Neural crest cell (in vitro differentiated cells): ENCODE results near the gene GPC6. TPM values are rescaled to one million over a fixed set of nuclear protein-coding genes. Genes with fewer than 3 reads are reported as not detected.

Source experiments
- DNase-seq: peaks from one replicate; pipeline ENCODE4 v3.0.0; 2021; ENCODE audit warnings: low read depth, mixed read lengths, low spot score
- H3K27ac Mint-ChIP-seq: one replicate; pipeline ENCODE4 v1.8.0; 2021; ENCODE audit warnings: mild to moderate bottlenecking, mixed read lengths; ENCODE audit not compliant: unreplicated experiment
- H3K27me3 Mint-ChIP-seq: 2 replicates; pipeline ENCODE4 v1.8.0; 2021; ENCODE audit warnings: low read depth, mild to moderate bottlenecking, mixed read lengths
- H3K36me3 Mint-ChIP-seq: 2 replicates; pipeline ENCODE4 v1.8.0; 2021; ENCODE audit warnings: low read depth, mild to moderate bottlenecking, mixed read lengths
- H3K4me1 Mint-ChIP-seq: 2 replicates; pipeline ENCODE4 v1.8.0; 2021; ENCODE audit warnings: mixed read lengths
- H3K4me3 Mint-ChIP-seq: one replicate; pipeline ENCODE4 v1.8.0; 2021; ENCODE audit warnings: mild to moderate bottlenecking, mixed read lengths
- H3K9me3 Mint-ChIP-seq: 2 replicates; pipeline ENCODE4 v1.8.0; 2021; ENCODE audit warnings: mixed read lengths
- total RNA-seq: library from RNA; stranded (reverse); gene quantifications from 2 replicates; pipeline ENCODE4 v1.2.1, GENCODE V29; 2021
- TF ChIP-seq, protein P1 (sequence below): fragments of 200-600 bp; sonication (generic); conservative IDR thresholded peaks from 2 replicates; pipeline ENCODE4 v1.5.0; 2021; ENCODE audit warnings: antibody characterized with exemption, mild to moderate bottlenecking

Gene GPC6
- total RNA-seq, 1 donor from 2014 or later: 13.4 TPM

DNA sequence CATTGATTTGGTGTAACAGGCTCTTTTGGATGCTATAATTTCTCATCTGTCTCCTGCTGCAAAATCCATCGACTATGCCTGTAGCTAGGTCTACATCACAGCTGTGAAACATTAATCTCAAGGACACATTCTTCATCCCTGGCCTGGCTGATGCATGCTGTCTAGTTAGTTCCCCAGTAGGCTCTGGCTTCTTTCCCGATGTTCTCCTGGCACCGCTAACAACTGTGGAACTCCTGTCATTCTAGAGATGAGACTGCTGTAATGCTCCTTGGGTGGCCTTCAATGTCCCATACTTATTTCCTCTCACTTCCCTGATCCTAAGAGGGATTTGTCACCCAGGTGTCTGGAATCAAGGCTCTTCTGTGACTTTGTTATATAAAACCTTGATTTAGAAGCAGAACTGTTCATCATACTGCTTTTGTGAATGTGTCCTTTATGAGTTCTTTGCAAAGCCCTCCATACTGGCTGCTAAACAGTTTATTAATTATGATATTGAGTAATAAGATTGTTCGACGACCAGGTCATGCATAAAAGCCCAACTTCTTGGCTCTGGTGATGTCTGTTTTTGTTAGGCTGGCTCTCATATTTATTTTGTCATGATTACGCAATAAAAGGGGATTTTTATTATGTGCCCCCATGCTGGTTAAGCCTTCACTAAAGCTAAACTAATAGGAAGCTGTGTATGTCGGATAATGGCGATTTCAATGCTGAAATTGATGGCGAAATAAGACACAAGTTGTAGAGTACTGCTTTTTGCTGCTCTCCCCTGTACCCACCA, 1025.4 kb downstream of the GPC6 start:
- TF ChIP-seq, protein P1, sequence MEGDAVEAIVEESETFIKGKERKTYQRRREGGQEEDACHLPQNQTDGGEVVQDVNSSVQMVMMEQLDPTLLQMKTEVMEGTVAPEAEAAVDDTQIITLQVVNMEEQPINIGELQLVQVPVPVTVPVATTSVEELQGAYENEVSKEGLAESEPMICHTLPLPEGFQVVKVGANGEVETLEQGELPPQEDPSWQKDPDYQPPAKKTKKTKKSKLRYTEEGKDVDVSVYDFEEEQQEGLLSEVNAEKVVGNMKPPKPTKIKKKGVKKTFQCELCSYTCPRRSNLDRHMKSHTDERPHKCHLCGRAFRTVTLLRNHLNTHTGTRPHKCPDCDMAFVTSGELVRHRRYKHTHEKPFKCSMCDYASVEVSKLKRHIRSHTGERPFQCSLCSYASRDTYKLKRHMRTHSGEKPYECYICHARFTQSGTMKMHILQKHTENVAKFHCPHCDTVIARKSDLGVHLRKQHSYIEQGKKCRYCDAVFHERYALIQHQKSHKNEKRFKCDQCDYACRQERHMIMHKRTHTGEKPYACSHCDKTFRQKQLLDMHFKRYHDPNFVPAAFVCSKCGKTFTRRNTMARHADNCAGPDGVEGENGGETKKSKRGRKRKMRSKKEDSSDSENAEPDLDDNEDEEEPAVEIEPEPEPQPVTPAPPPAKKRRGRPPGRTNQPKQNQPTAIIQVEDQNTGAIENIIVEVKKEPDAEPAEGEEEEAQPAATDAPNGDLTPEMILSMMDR: no peak
- Mint-ChIP-seq H3K4me1 (peaks cover 13% of the 10 kb centered on the region), H3K27ac (no peak overlapping the region), H3K27me3 (no peaks in the 10 kb centered on the region), H3K4me3 (no peak overlapping the region), H3K9me3 (peaks cover 8% of the 10 kb centered on the region), H3K36me3 (no peaks in the 10 kb centered on the region)
- no peak for DNase-seq

DNA sequence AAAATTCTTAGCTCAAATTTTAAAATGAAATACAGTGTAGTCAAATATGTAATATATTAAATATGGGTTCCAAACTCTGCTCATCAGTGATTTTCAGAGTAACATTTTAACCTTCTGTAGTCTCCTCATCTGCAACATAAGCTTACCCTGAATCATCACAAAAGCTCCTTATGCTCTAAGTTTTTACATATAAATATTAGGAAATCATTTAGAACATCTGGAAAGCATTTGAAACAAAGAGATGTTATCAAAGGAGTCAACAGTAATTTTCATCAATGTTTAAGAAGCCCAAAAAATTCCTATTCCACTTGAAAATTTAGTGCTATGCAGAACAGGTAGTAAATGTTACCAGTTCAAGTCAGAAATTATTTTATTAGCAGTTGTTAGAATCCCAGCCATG, 1028.1 kb downstream of the GPC6 start:
- no peaks in the 10 kb centered on the region for H3K27me3 Mint-ChIP-seq
- no peak for DNase-seq
- H3K4me1 Mint-ChIP-seq: peaks cover 10% of the 10 kb centered on the region
- no peak overlapping the region for H3K27ac Mint-ChIP-seq
- H3K9me3 Mint-ChIP-seq: peaks cover 6% of the 10 kb centered on the region
- no peaks in the 10 kb centered on the region for H3K36me3 Mint-ChIP-seq
- TF ChIP-seq, protein P1: no peak
- H3K4me3 Mint-ChIP-seq: no peak overlapping the region

DNA sequence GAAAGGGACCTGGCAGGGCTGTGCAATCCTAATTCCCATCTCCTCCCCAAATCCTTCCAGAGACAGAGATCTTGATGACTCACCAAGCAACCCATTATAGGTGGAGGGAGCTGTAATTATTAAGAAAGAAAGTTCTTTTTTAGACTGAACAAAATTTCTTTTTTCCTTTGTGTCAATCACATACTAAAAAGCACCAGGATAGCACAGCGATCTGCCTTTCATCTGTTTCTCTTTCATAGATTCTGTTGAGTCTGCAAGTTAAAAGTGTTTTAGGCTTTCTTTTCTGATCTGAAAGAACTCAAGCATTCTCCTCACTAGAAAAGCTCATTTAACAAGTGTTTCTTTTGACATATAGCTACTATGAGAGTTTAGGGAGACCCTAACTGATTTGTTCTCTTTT, 1030.1 kb downstream of the GPC6 start:
- TF ChIP-seq, protein P1: no peak

GRCh38 chr13:94259984-94260383, 1033.4 kb downstream of the GPC6 start:
- TF ChIP-seq, protein P1: no peak
- Mint-ChIP-seq H3K9me3 (peaks cover 4% of the 10 kb centered on the region), H3K4me3 (no peak overlapping the region), H3K4me1 (peaks cover 10% of the 10 kb centered on the region), H3K27me3 (no peaks in the 10 kb centered on the region), H3K27ac (no peak overlapping the region), H3K36me3 (no peaks in the 10 kb centered on the region)
- no peak for DNase-seq

More for the DNA sequence above, 1030.1 kb downstream of the GPC6 start:
- Mint-ChIP-seq H3K27ac (no peak overlapping the region), H3K4me3 (no peak overlapping the region), H3K27me3 (no peaks in the 10 kb centered on the region), H3K36me3 (no peaks in the 10 kb centered on the region), H3K9me3 (no peaks in the 10 kb centered on the region), H3K4me1 (peaks cover 10% of the 10 kb centered on the region)
- DNase-seq: no peak

DNA sequence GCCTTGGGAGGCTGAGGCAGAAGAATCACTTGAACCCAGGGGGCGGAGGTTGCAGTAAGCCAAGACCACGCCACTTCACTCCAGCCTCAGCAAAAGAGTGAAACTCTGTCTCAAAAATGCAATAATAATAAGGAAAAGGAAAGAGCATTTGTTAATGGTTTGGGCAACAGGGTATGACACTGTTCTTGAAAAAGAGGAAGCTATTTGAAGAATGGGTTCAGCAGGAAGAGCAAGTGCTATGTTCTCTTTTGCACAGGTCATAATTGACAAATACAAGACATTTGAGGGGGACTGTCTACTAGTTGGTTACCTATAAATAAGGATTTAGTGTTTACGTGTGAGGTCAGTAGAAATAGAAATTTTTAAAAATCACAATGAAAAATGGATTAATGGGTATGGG, 1034.6 kb downstream of the GPC6 start:
- H3K27ac Mint-ChIP-seq: no peak overlapping the region
- H3K36me3 Mint-ChIP-seq: no peaks in the 10 kb centered on the region
- H3K4me3 Mint-ChIP-seq: no peak overlapping the region
- peaks cover 9% of the 10 kb centered on the region for H3K4me1 Mint-ChIP-seq
- peaks cover 6% of the 10 kb centered on the region for H3K9me3 Mint-ChIP-seq
- DNase-seq: no peak
- no peaks in the 10 kb centered on the region for H3K27me3 Mint-ChIP-seq
- TF ChIP-seq, protein P1: no peak
